H9 (cell line): ENCODE data around the gene NSUN3. TPM values are rescaled to one million over a fixed set of nuclear protein-coding genes. Genes with fewer than 3 reads are reported as not detected.

ENCODE experiments used
- DNase-seq: peaks from one replicate; pipeline ENCODE4 v3.0.0-alpha.2; 2017
- H2AFZ ChIP-seq: one replicate; pipeline ENCODE4 v1.6.1; 2013; ENCODE audit warnings: mild to moderate bottlenecking, low read length, control low read depth, moderate library complexity
- H2AK5ac ChIP-seq: 2 replicates; pipeline ENCODE4 v1.6.1; 2013; ENCODE audit warnings: low read length, control low read depth, mixed read lengths; ENCODE audit not compliant: insufficient read length
- H2BK120ac ChIP-seq: one replicate; pipeline ENCODE4 v1.6.1; 2013; ENCODE audit warnings: low read depth, mild to moderate bottlenecking, low read length, control low read depth, inconsistent platforms; ENCODE audit not compliant: poor library complexity, severe bottlenecking
- H2BK12ac ChIP-seq: 2 replicates; pipeline ENCODE4 v1.6.1; 2013; ENCODE audit warnings: low read length, control low read depth, mixed read lengths, low read depth; ENCODE audit not compliant: insufficient read length
- H2BK15ac ChIP-seq: 2 replicates; pipeline ENCODE4 v1.6.1; 2013; ENCODE audit warnings: low read depth, low read length, control low read depth
- H2BK20ac ChIP-seq: one replicate; pipeline ENCODE4 v1.6.1; 2013; ENCODE audit warnings: low read depth, mild to moderate bottlenecking, low read length, control low read depth, inconsistent platforms; ENCODE audit not compliant: poor library complexity, severe bottlenecking
- H2BK5ac ChIP-seq: 2 replicates; pipeline ENCODE4 v1.6.1; 2013; ENCODE audit warnings: low read length, control low read depth, mixed read lengths; ENCODE audit not compliant: insufficient read length
- H3K14ac ChIP-seq: 2 replicates; pipeline ENCODE4 v1.6.1; 2013; ENCODE audit warnings: low read length, control low read depth; ENCODE audit not compliant: insufficient read depth
- H3K18ac ChIP-seq: 2 replicates; pipeline ENCODE4 v1.6.1; 2013; ENCODE audit warnings: low read depth, mild to moderate bottlenecking, mixed read lengths, low read length, control low read depth; ENCODE audit not compliant: insufficient read length
- H3K23ac ChIP-seq: 2 replicates; pipeline ENCODE4 v1.6.1; 2013; ENCODE audit warnings: low read length, control low read depth, mixed read lengths, low read depth; ENCODE audit not compliant: insufficient read length
- H3K23me2 ChIP-seq: 2 replicates; pipeline ENCODE4 v1.6.1; 2013; ENCODE audit warnings: low read depth, mild to moderate bottlenecking, mixed read lengths, low read length, control low read depth; ENCODE audit not compliant: insufficient read length, poor library complexity, severe bottlenecking
- H3K27ac ChIP-seq: 2 replicates; pipeline ENCODE4 v1.5.1; 2013; ENCODE audit warnings: low read length, control low read depth, mixed read lengths, low read depth; ENCODE audit not compliant: insufficient read length
- H3K27me3 ChIP-seq: 2 replicates; pipeline ENCODE4 v1.6.1; 2013; ENCODE audit warnings: low read length, control low read depth, inconsistent platforms; ENCODE audit not compliant: insufficient read depth
- H3K4ac ChIP-seq: 2 replicates; pipeline ENCODE4 v1.6.1; 2013; ENCODE audit warnings: low read depth, mild to moderate bottlenecking, control low read depth, inconsistent platforms, low read length, moderate library complexity
- H3K4me1 ChIP-seq: 2 replicates; pipeline ENCODE4 v1.6.1; 2013; ENCODE audit warnings: low read length, control low read depth, inconsistent platforms; ENCODE audit not compliant: insufficient read depth
- H3K4me2 ChIP-seq: 2 replicates; pipeline ENCODE4 v1.6.1; 2013; ENCODE audit warnings: low read length, control low read depth, mixed read lengths; ENCODE audit not compliant: insufficient read length, insufficient read depth
- H3K56ac ChIP-seq: 2 replicates; pipeline ENCODE4 v1.6.1; 2013; ENCODE audit warnings: low read depth, mild to moderate bottlenecking, mixed read lengths, low read length, control low read depth; ENCODE audit not compliant: insufficient read length
- H3K79me1 ChIP-seq: 2 replicates; pipeline ENCODE4 v1.6.1; 2013; ENCODE audit warnings: low read depth, mild to moderate bottlenecking, moderate library complexity, low read length, control low read depth, inconsistent platforms; ENCODE audit not compliant: insufficient read depth, poor library complexity, severe bottlenecking
- H3K79me2 ChIP-seq: 2 replicates; pipeline ENCODE4 v1.6.1; 2013; ENCODE audit warnings: low read length, control low read depth, inconsistent platforms; ENCODE audit not compliant: insufficient read depth
- H3K9ac ChIP-seq: 2 replicates; pipeline ENCODE4 v1.6.1; 2013; ENCODE audit warnings: low read length, control low read depth, mixed read lengths; ENCODE audit not compliant: insufficient read length; ENCODE audit errors: extremely low read depth
- H3K9me3 ChIP-seq: one replicate; pipeline ENCODE4 v1.6.1; 2013; ENCODE audit warnings: low read depth, low read length, inconsistent platforms; ENCODE audit not compliant: control insufficient read depth
- H3T11ph ChIP-seq: one replicate; pipeline ENCODE4 v1.6.1; 2013; ENCODE audit warnings: mild to moderate bottlenecking, low read length, control low read depth, inconsistent platforms
- H4K20me1 ChIP-seq: one replicate; pipeline ENCODE4 v1.6.1; 2013; ENCODE audit not compliant: control insufficient read depth, insufficient read length, insufficient read depth
- H4K5ac ChIP-seq: 2 replicates; pipeline ENCODE4 v1.6.1; 2013; ENCODE audit warnings: low read depth, mild to moderate bottlenecking, mixed read lengths, low read length, control low read depth; ENCODE audit not compliant: insufficient read length
- H4K8ac ChIP-seq: replicated peaks from 2 replicates; pipeline ENCODE4 v1.6.1; 2013; ENCODE audit warnings: low read length, control low read depth, mixed read lengths, low read depth; ENCODE audit not compliant: insufficient read length
- H4K91ac ChIP-seq: 2 replicates; pipeline ENCODE4 v1.6.1; 2013; ENCODE audit warnings: low read depth, mild to moderate bottlenecking, moderate library complexity, mixed read lengths, low read length, control low read depth; ENCODE audit not compliant: insufficient read length
- H3K27ac Mint-ChIP-seq, 3 experiments: 2 replicates in 2 of 3; 3 replicates in 1 of 3; pipeline ENCODE4 v1.8.0; 2020 to 2021; ENCODE audit warnings: mixed read lengths in 3 of 3, mild to moderate bottlenecking in 1 of 3, moderate library complexity in 1 of 3
- H3K27me3 Mint-ChIP-seq: 2 replicates; pipeline ENCODE4 v1.8.0; 2021; ENCODE audit warnings: low read depth, mild to moderate bottlenecking, moderate library complexity, mixed read lengths
- H3K36me3 Mint-ChIP-seq, 3 experiments: 2 replicates in 2 of 3; 3 replicates in 1 of 3; pipeline ENCODE4 v1.8.0; 2020 to 2021; ENCODE audit warnings: low read depth in 3 of 3, mixed read lengths in 3 of 3; ENCODE audit not compliant: insufficient read depth in 1 of 3
- H3K4me1 Mint-ChIP-seq, 2 experiments: 2 replicates each; pipeline ENCODE4 v1.8.0; 2020; ENCODE audit warnings: mixed read lengths in 2 of 2
- H3K4me3 Mint-ChIP-seq, 2 experiments: 2 replicates in 1 of 2; 3 replicates in 1 of 2; pipeline ENCODE4 v1.8.0; 2020 to 2021; ENCODE audit warnings: mild to moderate bottlenecking in 2 of 2, mixed read lengths in 2 of 2, moderate library complexity in 1 of 2
- H3K9me3 Mint-ChIP-seq, 2 experiments: 2 replicates in 1 of 2; 3 replicates in 1 of 2; pipeline ENCODE4 v1.8.0; 2020; ENCODE audit warnings: mild to moderate bottlenecking in 2 of 2, mixed read lengths in 2 of 2, moderate library complexity in 1 of 2
- WGBS: extraction: QIAGEN DNeasy Blood & Tissue Kit; methylation state at CpG from one replicate; pipeline ENCODE4 v1.1.7; 2013; ENCODE audit warnings: missing lambda C conversion rate, low lambda C conversion rate, mixed read lengths; ENCODE audit not compliant: insufficient read length; ENCODE audit errors: extremely low coverage; 5-methylcytosine and 5-hydroxymethylcytosine counted together
- total RNA-seq: library from RNA; stranded (reverse); gene quantifications from 2 replicates; pipeline ENCODE4 v1.2.1, GENCODE V29; 2021
- TF ChIP-seq, protein P1 (sequence below): fragments of 200-600 bp; sonication (generic); conservative IDR thresholded peaks from 3 replicates; pipeline ENCODE4 v1.8.0; 2021; ENCODE audit warnings: antibody characterized with exemption, mild to moderate bottlenecking

NSUN3 gene
- total RNA-seq, 1 experiment from 2014 or later, result 7.4 TPM

DNA sequence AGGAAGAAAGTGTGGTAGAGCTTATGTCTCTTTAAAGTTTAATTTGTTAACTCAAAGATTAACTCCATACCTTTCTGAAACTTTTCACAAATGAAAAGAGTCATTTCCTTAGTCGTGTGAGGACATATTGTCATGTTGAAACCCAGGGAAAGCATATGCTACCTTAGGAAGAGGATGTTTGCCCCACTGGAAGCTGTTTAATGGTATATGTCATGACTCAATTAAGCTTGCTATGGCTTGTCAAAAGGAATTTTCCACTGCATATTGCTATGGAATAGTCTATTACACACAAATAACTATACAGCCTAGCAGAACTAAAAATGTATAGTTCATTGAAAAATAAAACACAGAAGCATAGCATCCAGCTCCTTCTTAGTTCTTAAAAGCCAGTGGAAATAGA lies 69.9 kb downstream of the NSUN3 start:
- Histone ChIP-seq H3T11ph (no peak overlapping the region), H3K56ac (no peak overlapping the region), H4K5ac (no peak overlapping the region), H2BK12ac (no peak overlapping the region), H2BK15ac (no peak overlapping the region), H2BK120ac (no peak overlapping the region), H3K4me1 (peaks cover 3% of the 10 kb centered on the region; the same call in 1 of the 2 replicates), H3K9me3 (no peaks in the 10 kb centered on the region), H3K4me2 (no peak overlapping the region), H2AFZ (no peak overlapping the region), H3K14ac (no peak overlapping the region), H3K23ac (no peak overlapping the region), H3K79me2 (no peaks in the 10 kb centered on the region), H2BK5ac (no peak overlapping the region), H3K4ac (no peak overlapping the region), H3K79me1 (no peaks in the 10 kb centered on the region), H2BK20ac (no peak overlapping the region), H3K27ac (no peak overlapping the region), H4K91ac (no peak overlapping the region), H3K9ac (no peak overlapping the region), H3K27me3 (no peaks in the 10 kb centered on the region), H4K8ac (no peak overlapping the region), H3K23me2 (no peaks in the 10 kb centered on the region), H2AK5ac (no peak overlapping the region), H4K20me1 (no peaks in the 10 kb centered on the region), H3K18ac (no peak overlapping the region)
- Mint-ChIP-seq H3K9me3 (peaks cover 0 to 2% of the 10 kb centered on the region in 2 experiments; a peak in 1 of 5 replicates), H3K4me1 (peaks cover 14 to 17% of the 10 kb centered on the region in 2 experiments), H3K4me3 (no peak overlapping the region), H3K36me3 (peaks cover 0 to 7% (median 0%) of the 10 kb centered on the region in 3 experiments; a peak in 2 of 7 replicates), H3K27ac (no peak overlapping the region), H3K27me3 (no peaks in the 10 kb centered on the region)
- no CpG with 5 or more reads among the region's 1 CpG for WGBS
- TF ChIP-seq, protein P1, sequence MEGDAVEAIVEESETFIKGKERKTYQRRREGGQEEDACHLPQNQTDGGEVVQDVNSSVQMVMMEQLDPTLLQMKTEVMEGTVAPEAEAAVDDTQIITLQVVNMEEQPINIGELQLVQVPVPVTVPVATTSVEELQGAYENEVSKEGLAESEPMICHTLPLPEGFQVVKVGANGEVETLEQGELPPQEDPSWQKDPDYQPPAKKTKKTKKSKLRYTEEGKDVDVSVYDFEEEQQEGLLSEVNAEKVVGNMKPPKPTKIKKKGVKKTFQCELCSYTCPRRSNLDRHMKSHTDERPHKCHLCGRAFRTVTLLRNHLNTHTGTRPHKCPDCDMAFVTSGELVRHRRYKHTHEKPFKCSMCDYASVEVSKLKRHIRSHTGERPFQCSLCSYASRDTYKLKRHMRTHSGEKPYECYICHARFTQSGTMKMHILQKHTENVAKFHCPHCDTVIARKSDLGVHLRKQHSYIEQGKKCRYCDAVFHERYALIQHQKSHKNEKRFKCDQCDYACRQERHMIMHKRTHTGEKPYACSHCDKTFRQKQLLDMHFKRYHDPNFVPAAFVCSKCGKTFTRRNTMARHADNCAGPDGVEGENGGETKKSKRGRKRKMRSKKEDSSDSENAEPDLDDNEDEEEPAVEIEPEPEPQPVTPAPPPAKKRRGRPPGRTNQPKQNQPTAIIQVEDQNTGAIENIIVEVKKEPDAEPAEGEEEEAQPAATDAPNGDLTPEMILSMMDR, result no peak
- no peak for DNase-seq
